Activated T-cell treated with anti-CD3 and anti-CD28 coated beads for 4 hours (primary cell): ENCODE data around the gene DHX36.

Experiments used
- DNase-seq: peaks from one replicate; pipeline ENCODE4 v3.0.0-alpha.2; 2020

The DHX36 gene

GRCh38 chr3:154285221-154285620 is 39.1 kb downstream of the DHX36 start:
- no peak for DNase-seq

- DNase-seq = no peak
Measured at GRCh38 chr3:154280161-154280560, 44.1 kb downstream of the DHX36 start.

GRCh38 chr3:154275965-154276364 is 48.3 kb downstream of the DHX36 start:
- no peak for DNase-seq

- no peak for DNase-seq
Measured at GRCh38 chr3:154275292-154275691, 49.0 kb downstream of the DHX36 start.

GRCh38 chr3:154274348-154274747 is 49.9 kb downstream of the DHX36 start:
- DNase-seq = no peak

GRCh38 chr3:154273381-154273780 is 50.9 kb downstream of the DHX36 start:
- DNase-seq = no peak

GRCh38 chr3:154254527-154254926 is 69.8 kb downstream of the DHX36 start:
- no peak for DNase-seq

- peak; percentile 49 for DNase-seq
Measured at GRCh38 chr3:154252759-154253638, 71.3 kb downstream of the DHX36 start.

- no peak for DNase-seq
Measured at GRCh38 chr3:154251610-154252009, 72.7 kb downstream of the DHX36 start.

GRCh38 chr3:154250291-154250690 is 74.0 kb downstream of the DHX36 start:
- DNase-seq = no peak

- DNase-seq = no peak
Measured at GRCh38 chr3:154247806-154248415, 76.4 kb downstream of the DHX36 start.

- DNase-seq = no peak
Measured at GRCh38 chr3:154244644-154245043, 79.6 kb downstream of the DHX36 start.

GRCh38 chr3:154243353-154243752 is 80.9 kb downstream of the DHX36 start:
- no peak for DNase-seq

- DNase-seq = no peak
Measured at GRCh38 chr3:154242766-154243165, 81.5 kb downstream of the DHX36 start.

- DNase-seq = no peak
Measured at GRCh38 chr3:154241496-154241895, 82.8 kb downstream of the DHX36 start.

- DNase-seq = no peak
Measured at GRCh38 chr3:154240235-154240634, 84.1 kb downstream of the DHX36 start.

- no peak for DNase-seq
Measured at GRCh38 chr3:154236331-154236730, 88.0 kb downstream of the DHX36 start.

- DNase-seq = no peak
Measured at GRCh38 chr3:154235330-154235729, 89.0 kb downstream of the DHX36 start.

- no peak for DNase-seq
Measured at GRCh38 chr3:154229217-154229590, 95.1 kb downstream of the DHX36 start.

GRCh38 chr3:154228561-154229216 is 95.6 kb downstream of the DHX36 start:
- no peak for DNase-seq

GRCh38 chr3:154227531-154227930 is 96.8 kb downstream of the DHX36 start:
- no peak for DNase-seq

- DNase-seq = no peak
Measured at GRCh38 chr3:154225536-154225935, 98.8 kb downstream of the DHX36 start.

- DNase-seq = no peak
Measured at GRCh38 chr3:154224866-154225265, 99.4 kb downstream of the DHX36 start.

- DNase-seq = no peak
Measured at GRCh38 chr3:154224366-154224765, 99.9 kb downstream of the DHX36 start.
